HCT116 (cell line): Measurements from ENCODE around the gene TET3. TPM values are rescaled to one million over a fixed set of nuclear protein-coding genes. Genes with fewer than 3 reads are reported as not detected.

Experiments
- ATAC-seq: fragments of 200-7000 bp; cut with Tn5 transposase; 2 replicates; pipeline ENCODE4 v1.9.1; 2020; ENCODE audit warnings: mild to moderate bottlenecking, moderate library complexity
- BruUV-seq: library from RNA; stranded (reverse); fragments of 400-500 nt; replicated peaks from 2 replicates; lab custom pipeline; 2021; lab: Mats Ljungman, UMichigan
- CTCF ChIA-PET: fragments of 300-600 bp; sonication (Branson Sonifier 250); formaldehyde crosslinking; loops from one replicate; lab custom pipeline; 2021; ENCODE audit warnings: antibody characterized with exemption; lab: Charles Lee
- POLR2A ChIA-PET: fragments of 300-600, 350-600 bp; sonication (Branson Sonifier 250); formaldehyde crosslinking; loops from one replicate; lab custom pipeline; 2021; ENCODE audit warnings: antibody characterized with exemption; lab: Charles Lee
- RAD21 ChIA-PET, 2 experiments: fragments of 300-600 bp; sonication (Branson Sonifier 250); formaldehyde crosslinking; loops; one replicate each; lab custom pipeline; 2023; ENCODE audit warnings: low total read pairs in 2 of 2; ENCODE audit not compliant: uncharacterized antibody in 2 of 2, unreplicated experiment in 2 of 2, low non-redundant PET in 1 of 2; lab: Charles Lee
- DNase-seq: peaks from one replicate; pipeline ENCODE4 v3.0.0-alpha.2; 2010; ENCODE audit warnings: low read depth, low spot score
- H2AFZ ChIP-seq: fragments of 200-600 bp; shearing (Covaris generic), sonication (generic); 2 replicates; pipeline ENCODE4 v1.6.1; 2017; ENCODE audit warnings: low read depth, mixed run types, mixed read lengths, antibody characterized with exemption, low read length; ENCODE audit not compliant: poor library complexity, severe bottlenecking
- H3K27ac ChIP-seq: 2 replicates; pipeline ENCODE4 v1.5.1; 2012; ENCODE audit warnings: low read depth, low read length
- H3K27me3 ChIP-seq: fragments of 200-600 bp; sonication (generic); 2 replicates; pipeline ENCODE4 v1.6.1; 2016; ENCODE audit warnings: mixed run types, low read length, mixed read lengths; ENCODE audit not compliant: insufficient read depth
- H3K36me3 ChIP-seq, 2 experiments: fragments of 200-500 bp in 1 of 2; fragments of 200-600 bp in 1 of 2; sonication (Bioruptor generic) in 1 of 2; sonication (generic) in 1 of 2; 2 replicates each; pipeline versions ENCODE4 v1.5.1 to v1.6.1; 2014 to 2016; ENCODE audit warnings: low read length in 2 of 2, inconsistent platforms in 1 of 2, mixed read lengths in 1 of 2, mixed run types in 1 of 2; ENCODE audit not compliant: insufficient read depth in 2 of 2, control insufficient read depth in 1 of 2
- H3K4me1 ChIP-seq, 2 experiments: fragments of 200-600 bp in 1 of 2; sonication (generic) in 1 of 2; 2 replicates each; pipeline versions ENCODE4 v1.5.1 to v1.6.1; 2012 to 2017; ENCODE audit warnings: low read length in 2 of 2, inconsistent platforms in 1 of 2, mild to moderate bottlenecking in 1 of 2, mixed read lengths in 1 of 2, mixed run types in 1 of 2, moderate library complexity in 1 of 2; ENCODE audit not compliant: insufficient read depth in 2 of 2, control insufficient read depth in 1 of 2
- H3K4me2 ChIP-seq: fragments of 200-600 bp; sonication (generic); 2 replicates; pipeline ENCODE4 v1.6.1; 2017; ENCODE audit warnings: mixed run types, low read length, mixed read lengths
- H3K4me3 ChIP-seq, 2 experiments: fragments of 200-600 bp in 1 of 2; sonication (generic) in 1 of 2; replicated peaks in 1 of 2; 2 replicates each; pipeline ENCODE4 v1.5.1; 2011 to 2016; ENCODE audit warnings: low read length in 2 of 2, control low read depth in 1 of 2, low read depth in 1 of 2, mild to moderate bottlenecking in 1 of 2, mixed read lengths in 1 of 2, mixed run types in 1 of 2
- H3K79me2 ChIP-seq: fragments of 200-600 bp; sonication (generic); 2 replicates; pipeline ENCODE4 v1.6.1; 2017; ENCODE audit warnings: mild to moderate bottlenecking, mixed run types, low read length, moderate library complexity, mixed read lengths; ENCODE audit not compliant: insufficient read depth
- H3K9ac ChIP-seq: fragments of 200-600 bp; sonication (generic); 2 replicates; pipeline ENCODE4 v1.6.1; 2016; ENCODE audit warnings: low read length, mixed read lengths
- H3K9me2 ChIP-seq: fragments of 200-600 bp; sonication (generic), shearing (Covaris generic); 2 replicates; pipeline ENCODE4 v1.6.1; 2017; ENCODE audit warnings: mixed run types, mild to moderate bottlenecking, moderate library complexity; ENCODE audit not compliant: insufficient read depth
- H3K9me3 ChIP-seq, 2 experiments: fragments of 200-500 bp in 1 of 2; fragments of 200-600 bp in 1 of 2; sonication (Bioruptor generic) in 1 of 2; sonication (generic) in 1 of 2; 2 replicates each; pipeline ENCODE4 v1.6.1; 2014 to 2017; ENCODE audit warnings: low read length in 2 of 2, mixed read lengths in 2 of 2, inconsistent platforms in 1 of 2, low read depth in 1 of 2, mild to moderate bottlenecking in 1 of 2, mixed run types in 1 of 2, moderate library complexity in 1 of 2; ENCODE audit not compliant: control insufficient read depth in 1 of 2, insufficient read depth in 1 of 2
- H4K20me1 ChIP-seq: fragments of 200-600 bp; sonication (generic), shearing (Covaris generic); 2 replicates; pipeline ENCODE4 v1.6.1; 2017; ENCODE audit warnings: mixed run types, mild to moderate bottlenecking, moderate library complexity; ENCODE audit not compliant: insufficient read depth
- CBX3 ChIP-seq: IDR thresholded peaks from 2 replicates; pipeline ENCODE4 v1.6.1; 2012; ENCODE audit warnings: low read depth
- EGR1 ChIP-seq: IDR thresholded peaks from 2 replicates; pipeline ENCODE4 v1.6.1; 2012; ENCODE audit warnings: low read depth
- EZH2 ChIP-seq: fragments of 200-600 bp; sonication (generic); IDR thresholded peaks from 2 replicates; pipeline ENCODE4 v1.6.1; 2017; ENCODE audit warnings: antibody characterized with exemption, mixed run types
- FOSL1 ChIP-seq: IDR thresholded peaks from 2 replicates; pipeline ENCODE4 v1.6.1; 2012; ENCODE audit warnings: low read depth
- JUND ChIP-seq: IDR thresholded peaks from 2 replicates; pipeline ENCODE4 v1.6.1; 2012
- POLR2A ChIP-seq: IDR thresholded peaks from 2 replicates; pipeline ENCODE4 v1.7.0; 2011; ENCODE audit warnings: borderline replicate concordance; ENCODE audit not compliant: insufficient read depth, insufficient read length; ENCODE audit errors: extremely low read depth
- POLR2AphosphoS5 ChIP-seq: IDR thresholded peaks from 2 replicates; pipeline ENCODE4 v1.6.1; 2011; ENCODE audit warnings: mild to moderate bottlenecking, low read depth, low read length, moderate library complexity
- RAD21 ChIP-seq: IDR thresholded peaks from 2 replicates; pipeline ENCODE4 v1.6.1; 2012; ENCODE audit warnings: low read depth, mild to moderate bottlenecking
- SIN3A ChIP-seq: IDR thresholded peaks from 2 replicates; pipeline ENCODE4 v1.6.1; 2012; ENCODE audit warnings: low read depth
- SP1 ChIP-seq: IDR thresholded peaks from 2 replicates; pipeline ENCODE4 v1.6.1; 2012; ENCODE audit warnings: low read depth
- SRF ChIP-seq: IDR thresholded peaks from 2 replicates; pipeline ENCODE4 v1.6.1; 2012; ENCODE audit warnings: low read depth
- TCF7L2 ChIP-seq: IDR thresholded peaks from 2 replicates; pipeline ENCODE4 v1.7.0; 2011; ENCODE audit warnings: borderline replicate concordance, inconsistent platforms; ENCODE audit not compliant: insufficient read depth, insufficient read length; ENCODE audit errors: extremely low read depth
- ZBTB33 ChIP-seq: IDR thresholded peaks from 2 replicates; pipeline ENCODE4 v1.6.1; 2011; ENCODE audit warnings: mild to moderate bottlenecking, low read length, moderate library complexity; ENCODE audit not compliant: insufficient replicate concordance; ENCODE audit errors: extremely low read depth
- ZFX ChIP-seq: fragments of 450-650 bp; IDR thresholded peaks from 2 replicates; pipeline ENCODE4 v1.6.1; 2017
- ZNF274 ChIP-seq: fragments of 200-500 bp; sonication (Bioruptor generic); IDR thresholded peaks from 2 replicates; pipeline ENCODE4 v1.6.1; 2014; ENCODE audit warnings: mild to moderate bottlenecking, low read depth, low read length, inconsistent platforms
- intact Hi-C: fragments of 100-400 bp; cut with micrococcal nuclease; formaldehyde crosslinking; loops from 2 replicates; pipeline ENCODE4 v1.10.0; 2022
- total RNA-seq: library from RNA; stranded (reverse); gene quantifications from one replicate; pipeline ENCODE4 v1.2.1, GENCODE V29; 2021; ENCODE audit not compliant: unreplicated experiment
- TF ChIP-seq, protein P1 (sequence below): IDR thresholded peaks from 2 replicates; pipeline ENCODE4 v1.6.1; 2012
- TF ChIP-seq, protein P2 (sequence below): IDR thresholded peaks from 2 replicates; pipeline ENCODE4 v1.6.1; 2012

TET3 gene
- total RNA-seq, 1 experiment from 2014 or later, result 15.4 TPM

DNA sequence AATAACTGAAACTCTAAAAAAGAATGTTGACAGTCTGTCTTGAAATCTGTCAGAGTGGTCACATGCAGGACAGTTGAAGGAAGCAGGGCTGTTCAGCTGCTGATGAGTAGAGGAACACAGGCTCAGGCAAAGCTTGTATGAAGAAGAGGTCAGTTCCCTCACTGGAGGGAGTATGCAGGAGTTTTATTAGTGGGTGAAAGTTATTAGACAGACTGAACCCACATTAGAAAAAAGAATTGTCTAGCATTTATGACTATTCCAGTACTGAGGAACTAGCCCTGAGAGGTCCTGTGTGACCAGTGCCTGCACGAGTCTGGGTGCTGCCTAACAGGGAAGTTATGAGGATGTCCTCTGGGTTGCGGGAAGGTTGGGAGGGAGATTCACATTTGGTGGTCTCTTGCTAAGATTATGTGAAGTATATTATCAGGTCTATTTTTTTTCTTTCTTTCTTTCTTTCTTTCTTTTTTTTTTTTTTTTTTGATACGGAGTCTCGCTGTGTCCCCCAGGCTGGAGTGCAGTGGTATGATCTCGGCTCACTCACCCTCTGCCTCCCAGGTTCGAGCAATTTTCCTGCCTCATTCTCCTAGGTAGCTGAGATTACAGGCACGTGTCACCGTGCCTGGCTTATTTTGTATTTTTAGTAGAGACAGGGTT lies 9.6 kb downstream of the TET3 start:
- H4K20me1 ChIP-seq, result no peaks in the 10 kb centered on the region; the same call in 1 of the 2 replicates
- intact Hi-C loops, result no loop called here
- ChIA-PET CTCF (interaction anchor here (0.7 kb wide), 1 partner anchor 51 kb away, joined by 3 read pairs; no protein-coding TSS in a partner anchor), POLR2A (no interaction called here), RAD21 (no interaction called here)
- no peak overlapping the region for H3K27ac ChIP-seq
- H3K4me2 ChIP-seq, result no peak overlapping the region
- no peaks in the 10 kb centered on the region for H3K27me3 ChIP-seq
- DNase-seq, result no peak
- ATAC-seq, result no peak
- peaks cover 4 to 19% of the 10 kb centered on the region in 2 experiments; a peak in 2 of 4 replicates for H3K36me3 ChIP-seq
- no peaks in the 10 kb centered on the region for H3K9me2 ChIP-seq
- H3K9ac ChIP-seq, result no peak overlapping the region
- peaks cover 99% of the 10 kb centered on the region for H3K79me2 ChIP-seq
- BruUV-seq, result no TSS peak
- H3K4me3 ChIP-seq, result no peak overlapping the region
- H3K9me3 ChIP-seq, result no peaks in the 10 kb centered on the region
- H3K4me1 ChIP-seq, result peaks cover 7 to 54% of the 10 kb centered on the region in 2 experiments
- no peak for TF ChIP-seq JUND
- TF ChIP-seq ZBTB33, result no peak
- no peak for TF ChIP-seq EGR1
- no peak for TF ChIP-seq EZH2
- no peak for TF ChIP-seq CBX3
- no peak for TF ChIP-seq SRF
- TF ChIP-seq ZFX, result no peak
- TF ChIP-seq FOSL1, result no peak
- TF ChIP-seq POLR2A, result no peak
- TF ChIP-seq SP1, result no peak
- TF ChIP-seq POLR2AphosphoS5, result no peak
- TF ChIP-seq, protein P1, sequence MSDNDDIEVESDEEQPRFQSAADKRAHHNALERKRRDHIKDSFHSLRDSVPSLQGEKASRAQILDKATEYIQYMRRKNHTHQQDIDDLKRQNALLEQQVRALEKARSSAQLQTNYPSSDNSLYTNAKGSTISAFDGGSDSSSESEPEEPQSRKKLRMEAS, result no peak; the same call in 1 of the 2 replicates
- TF ChIP-seq SIN3A, result no peak
- TF ChIP-seq RAD21, result no peak
- TF ChIP-seq, protein P2, sequence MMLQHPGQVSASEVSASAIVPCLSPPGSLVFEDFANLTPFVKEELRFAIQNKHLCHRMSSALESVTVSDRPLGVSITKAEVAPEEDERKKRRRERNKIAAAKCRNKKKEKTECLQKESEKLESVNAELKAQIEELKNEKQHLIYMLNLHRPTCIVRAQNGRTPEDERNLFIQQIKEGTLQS, result no peak
- TF ChIP-seq TCF7L2, result no peak
- no peak for TF ChIP-seq ZNF274
- H2AFZ ChIP-seq, result no peak overlapping the region
